ENCODE measurements around the gene C1D.

Gene C1D

DNA sequence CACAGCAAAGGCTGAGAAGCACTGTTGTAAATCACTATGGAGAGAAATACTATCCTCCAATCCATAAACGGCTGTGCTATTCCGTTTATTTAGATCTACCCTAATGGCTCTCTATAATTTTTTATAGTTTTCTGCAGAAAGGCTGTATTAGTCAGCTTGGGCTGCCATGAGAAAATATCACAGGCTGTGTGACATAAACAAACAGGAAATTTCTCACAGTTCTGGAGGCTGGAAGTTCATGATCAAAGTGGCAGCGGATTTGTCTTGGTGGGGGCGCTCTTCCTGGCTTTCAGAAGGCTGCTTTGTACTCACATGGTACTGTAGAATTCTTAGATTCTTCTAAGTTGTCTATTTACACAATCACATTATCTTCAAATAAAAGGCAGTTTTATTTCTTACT, 44.1 kb downstream of the C1D start:
- DNase-seq (ENCODE audit: low spot score): no peak
- no peak overlapping the region for H3K23ac ChIP-seq (ENCODE audit: low read depth, low read length, poor library complexity)
- H2BK5ac ChIP-seq (ENCODE audit: low read length): no peak overlapping the region
- no peaks in the 10 kb centered on the region for H3K36me3 ChIP-seq (replicated peaks in 1 of 2; ENCODE audit: control insufficient read depth in 2 of 2, insufficient read depth in 2 of 2, low read length in 2 of 2)
- no peak overlapping the region for H4K91ac ChIP-seq (ENCODE audit: low read depth, low read length, poor library complexity)
- no peak overlapping the region for H3K9ac ChIP-seq (ENCODE audit: low read depth, low read length, poor library complexity)
- H3K27me3 ChIP-seq (ENCODE audit: control insufficient read depth in 3 of 3, insufficient read depth in 3 of 3, low read depth in 1 of 3, low read length in 3 of 3): peaks cover 0 to 2% (median 0%) of the 10 kb centered on the region in 3 experiments
- no peak overlapping the region for H3K4ac ChIP-seq (ENCODE audit: low read length)
- no peaks in the 10 kb centered on the region for H3K4me1 ChIP-seq (ENCODE audit: control insufficient read depth in 2 of 2, insufficient read depth in 1 of 2, low read depth in 1 of 2, low read length in 2 of 2)
- H2BK15ac ChIP-seq (ENCODE audit: low read length): no peak overlapping the region
- no peak overlapping the region for H3K14ac ChIP-seq (ENCODE audit: low read length)
- WGBS, 2 donors (ENCODE audit: extremely low coverage in 2 of 2, insufficient read length in 2 of 2, insufficient replicate concordance in 1 of 2): no CpG with 5 or more reads among the region's 4 CpGs
- H3K4me3 ChIP-seq (ENCODE audit: low read length in 2 of 2): no peak overlapping the region
- no peak overlapping the region for H2BK12ac ChIP-seq (ENCODE audit: low read length)
- no peaks in the 10 kb centered on the region for H3K9me3 ChIP-seq (replicated peaks in 1 of 2; ENCODE audit: control insufficient read depth in 2 of 2, insufficient read depth in 1 of 2, low read depth in 1 of 2, low read length in 2 of 2)
- H3K27ac ChIP-seq (replicated peaks; ENCODE audit: low read length): no peak overlapping the region
- no peak overlapping the region for H2AK5ac ChIP-seq (ENCODE audit: low read depth, low read length)
- no peak overlapping the region for H4K8ac ChIP-seq (ENCODE audit: low read depth, low read length)
- no peak overlapping the region for H3K18ac ChIP-seq (ENCODE audit: low read length)
- no peaks in the 10 kb centered on the region for H3K79me1 ChIP-seq (ENCODE audit: low read depth, low read length)
- H2AFZ ChIP-seq (ENCODE audit: low read length): no peak overlapping the region
- no peak overlapping the region for H3K4me2 ChIP-seq (ENCODE audit: insufficient read depth, low read length, poor library complexity, severe bottlenecking)
- H2BK120ac ChIP-seq (ENCODE audit: low read depth, low read length): no peak overlapping the region

DNA sequence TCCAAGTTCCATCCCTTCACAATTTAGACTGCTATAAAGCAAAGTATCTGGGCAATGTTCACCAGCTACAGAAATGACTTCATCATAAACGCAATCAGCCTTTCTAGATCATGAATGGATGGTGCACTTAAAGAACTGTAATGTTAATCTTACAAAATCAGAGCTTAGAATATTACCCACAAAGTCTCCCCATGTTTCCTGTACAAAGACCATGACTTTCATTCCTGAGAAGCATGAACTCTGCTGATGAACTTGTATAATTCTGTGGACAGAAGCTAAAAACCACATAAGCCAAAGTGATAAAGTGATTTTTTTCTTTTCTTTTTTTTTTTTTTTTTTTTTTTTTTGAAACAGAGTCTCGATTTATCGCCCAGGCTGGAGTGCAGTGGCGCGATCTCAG, 53.3 kb downstream of the C1D start:
- H2BK15ac ChIP-seq (ENCODE audit: low read length): no peak overlapping the region
- no peak for DNase-seq (ENCODE audit: low spot score)
- H2BK120ac ChIP-seq (ENCODE audit: low read depth, low read length): no peak overlapping the region
- no peak overlapping the region for H4K8ac ChIP-seq (ENCODE audit: low read depth, low read length)
- H3K4ac ChIP-seq (ENCODE audit: low read length): no peak overlapping the region
- no peak overlapping the region for H2BK12ac ChIP-seq (ENCODE audit: low read length)
- no peak overlapping the region for H2AK5ac ChIP-seq (ENCODE audit: low read depth, low read length)
- no CpG with 5 or more reads among the region's 5 CpGs for WGBS, 2 donors (ENCODE audit: extremely low coverage in 2 of 2, insufficient read length in 2 of 2, insufficient replicate concordance in 1 of 2)
- no peak overlapping the region for H3K23ac ChIP-seq (ENCODE audit: low read depth, low read length, poor library complexity)
- no peaks in the 10 kb centered on the region for H3K36me3 ChIP-seq (replicated peaks in 1 of 2; ENCODE audit: control insufficient read depth in 2 of 2, insufficient read depth in 2 of 2, low read length in 2 of 2)
- H3K9me3 ChIP-seq (replicated peaks in 1 of 2; ENCODE audit: control insufficient read depth in 2 of 2, insufficient read depth in 1 of 2, low read depth in 1 of 2, low read length in 2 of 2): peaks cover 0 to 1% of the 10 kb centered on the region in 2 donors
- H3K79me1 ChIP-seq (ENCODE audit: low read depth, low read length): no peaks in the 10 kb centered on the region
- H3K4me1 ChIP-seq (ENCODE audit: control insufficient read depth in 2 of 2, insufficient read depth in 1 of 2, low read depth in 1 of 2, low read length in 2 of 2): no peaks in the 10 kb centered on the region
- H3K9ac ChIP-seq (ENCODE audit: low read depth, low read length, poor library complexity): no peak overlapping the region
- H3K27ac ChIP-seq (replicated peaks; ENCODE audit: low read length): no peak overlapping the region
- H3K4me2 ChIP-seq (ENCODE audit: insufficient read depth, low read length, poor library complexity, severe bottlenecking): no peak overlapping the region
- no peak overlapping the region for H2AFZ ChIP-seq (ENCODE audit: low read length)
- H4K91ac ChIP-seq (ENCODE audit: low read depth, low read length, poor library complexity): no peak overlapping the region
- no peak overlapping the region for H3K18ac ChIP-seq (ENCODE audit: low read length)
- no peak overlapping the region for H3K4me3 ChIP-seq (ENCODE audit: low read length in 2 of 2)
- no peaks in the 10 kb centered on the region for H3K27me3 ChIP-seq (ENCODE audit: control insufficient read depth in 3 of 3, insufficient read depth in 3 of 3, low read depth in 1 of 3, low read length in 3 of 3)
- no peak overlapping the region for H3K14ac ChIP-seq (ENCODE audit: low read length)
- H2BK5ac ChIP-seq (ENCODE audit: low read length): no peak overlapping the region

DNA sequence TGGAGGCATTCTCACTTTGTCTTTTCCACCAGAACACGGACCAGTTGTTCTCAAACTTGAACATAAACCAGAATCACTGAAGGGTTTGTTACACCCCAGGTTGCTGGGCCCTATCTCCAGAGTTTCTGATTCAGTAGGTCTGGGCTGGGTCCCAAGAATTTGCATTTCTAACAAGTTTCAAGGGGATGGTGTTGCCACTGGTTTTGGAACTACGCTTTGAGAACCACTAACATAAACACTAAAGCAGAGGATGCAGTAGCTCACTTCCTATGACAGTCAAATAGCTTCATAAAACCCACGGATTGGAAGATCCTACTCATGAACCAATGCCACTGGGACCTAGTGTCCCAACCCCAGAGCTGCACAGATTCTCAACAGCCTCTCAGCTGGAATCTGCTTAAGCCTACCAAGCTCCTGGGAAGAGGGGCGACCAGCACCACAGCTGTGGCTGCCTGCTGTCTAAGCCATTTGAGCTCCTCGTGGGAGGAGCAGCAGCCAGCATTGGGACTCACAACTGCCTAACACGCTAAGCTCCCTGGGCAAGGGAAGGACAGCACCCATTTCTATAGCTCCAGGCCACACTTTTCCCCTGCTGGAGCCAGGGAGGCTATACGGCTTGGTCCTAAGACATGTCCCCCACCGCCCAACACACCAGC, 62.5 kb downstream of the C1D start:
- Histone ChIP-seq H2AFZ (ENCODE audit: low read length) (no peak overlapping the region), H3K79me1 (ENCODE audit: low read depth, low read length) (no peaks in the 10 kb centered on the region), H3K27ac (replicated peaks; ENCODE audit: low read length) (no peak overlapping the region), H3K18ac (ENCODE audit: low read length) (no peak overlapping the region), H3K23ac (ENCODE audit: low read depth, low read length, poor library complexity) (no peak overlapping the region), H2BK120ac (ENCODE audit: low read depth, low read length) (no peak overlapping the region), H3K36me3 (replicated peaks in 1 of 2; ENCODE audit: control insufficient read depth in 2 of 2, insufficient read depth in 2 of 2, low read length in 2 of 2) (no peaks in the 10 kb centered on the region), H3K4me1 (ENCODE audit: control insufficient read depth in 2 of 2, insufficient read depth in 1 of 2, low read depth in 1 of 2, low read length in 2 of 2) (no peaks in the 10 kb centered on the region), H3K4ac (ENCODE audit: low read length) (no peak overlapping the region), H3K9ac (ENCODE audit: low read depth, low read length, poor library complexity) (no peak overlapping the region), H3K27me3 (ENCODE audit: control insufficient read depth in 3 of 3, insufficient read depth in 3 of 3, low read depth in 1 of 3, low read length in 3 of 3) (no peaks in the 10 kb centered on the region), H3K9me3 (replicated peaks in 1 of 2; ENCODE audit: control insufficient read depth in 2 of 2, insufficient read depth in 1 of 2, low read depth in 1 of 2, low read length in 2 of 2) (no peaks in the 10 kb centered on the region), H3K14ac (ENCODE audit: low read length) (no peak overlapping the region), H2BK5ac (ENCODE audit: low read length) (no peak overlapping the region), H3K4me2 (ENCODE audit: insufficient read depth, low read length, poor library complexity, severe bottlenecking) (no peak overlapping the region), H4K8ac (ENCODE audit: low read depth, low read length) (no peak overlapping the region), H2AK5ac (ENCODE audit: low read depth, low read length) (no peak overlapping the region), H4K91ac (ENCODE audit: low read depth, low read length, poor library complexity) (no peak overlapping the region), H2BK15ac (ENCODE audit: low read length) (no peak overlapping the region), H2BK12ac (ENCODE audit: low read length) (no peak overlapping the region), H3K4me3 (ENCODE audit: low read length in 2 of 2) (no peak overlapping the region)
- no peak for DNase-seq (ENCODE audit: low spot score)
- WGBS, 2 donors (ENCODE audit: extremely low coverage in 2 of 2, insufficient read length in 2 of 2, insufficient replicate concordance in 1 of 2): no CpG with 5 or more reads among the region's 8 CpGs

DNA sequence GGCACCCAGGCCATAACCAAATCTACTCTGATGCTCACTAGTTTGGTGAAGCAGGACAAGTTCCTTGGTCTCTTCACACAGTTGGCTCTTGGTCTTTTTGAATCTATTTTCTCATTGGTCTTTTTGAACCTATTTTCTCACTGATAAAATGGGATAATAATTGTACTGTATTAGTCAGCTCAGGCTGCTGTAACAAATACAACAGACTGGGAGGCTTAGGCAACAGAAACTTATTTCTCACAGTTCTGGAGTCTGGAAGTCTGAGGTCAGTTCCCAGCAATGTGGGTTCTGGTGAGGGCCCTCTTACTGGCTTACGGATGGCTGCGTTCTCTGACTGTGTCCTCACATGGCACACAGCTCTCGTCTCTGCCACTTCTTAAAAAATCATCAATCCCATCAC, 63.5 kb downstream of the C1D start:
- no peak overlapping the region for H3K4ac ChIP-seq (ENCODE audit: low read length)
- H3K27ac ChIP-seq (replicated peaks; ENCODE audit: low read length): no peak overlapping the region
- no peaks in the 10 kb centered on the region for H3K27me3 ChIP-seq (ENCODE audit: control insufficient read depth in 3 of 3, insufficient read depth in 3 of 3, low read depth in 1 of 3, low read length in 3 of 3)
- H3K23ac ChIP-seq (ENCODE audit: low read depth, low read length, poor library complexity): no peak overlapping the region
- H3K4me1 ChIP-seq (ENCODE audit: control insufficient read depth in 2 of 2, insufficient read depth in 1 of 2, low read depth in 1 of 2, low read length in 2 of 2): no peaks in the 10 kb centered on the region
- no peaks in the 10 kb centered on the region for H3K9me3 ChIP-seq (replicated peaks in 1 of 2; ENCODE audit: control insufficient read depth in 2 of 2, insufficient read depth in 1 of 2, low read depth in 1 of 2, low read length in 2 of 2)
- no peaks in the 10 kb centered on the region for H3K79me1 ChIP-seq (ENCODE audit: low read depth, low read length)
- H2AK5ac ChIP-seq (ENCODE audit: low read depth, low read length): no peak overlapping the region
- H2BK15ac ChIP-seq (ENCODE audit: low read length): no peak overlapping the region
- DNase-seq (ENCODE audit: low spot score): no peak
- no peak overlapping the region for H2AFZ ChIP-seq (ENCODE audit: low read length)
- H3K4me3 ChIP-seq (ENCODE audit: low read length in 2 of 2): no peak overlapping the region
- no peak overlapping the region for H4K91ac ChIP-seq (ENCODE audit: low read depth, low read length, poor library complexity)
- no peak overlapping the region for H2BK5ac ChIP-seq (ENCODE audit: low read length)
- H4K8ac ChIP-seq (ENCODE audit: low read depth, low read length): no peak overlapping the region
- no peak overlapping the region for H3K18ac ChIP-seq (ENCODE audit: low read length)
- H2BK12ac ChIP-seq (ENCODE audit: low read length): no peak overlapping the region
- no peaks in the 10 kb centered on the region for H3K36me3 ChIP-seq (replicated peaks in 1 of 2; ENCODE audit: control insufficient read depth in 2 of 2, insufficient read depth in 2 of 2, low read length in 2 of 2)
- no peak overlapping the region for H3K9ac ChIP-seq (ENCODE audit: low read depth, low read length, poor library complexity)
- no peak overlapping the region for H2BK120ac ChIP-seq (ENCODE audit: low read depth, low read length)
- no peak overlapping the region for H3K4me2 ChIP-seq (ENCODE audit: insufficient read depth, low read length, poor library complexity, severe bottlenecking)
- WGBS, 2 donors (ENCODE audit: extremely low coverage in 2 of 2, insufficient read length in 2 of 2, insufficient replicate concordance in 1 of 2): no CpG with 5 or more reads among the region's 3 CpGs
- no peak overlapping the region for H3K14ac ChIP-seq (ENCODE audit: low read length)
